HCT116 (cell line): ENCODE measurements around the gene MAML2. TPM values are rescaled to one million over a fixed set of nuclear protein-coding genes. Genes with fewer than 3 reads are reported as not detected.

Source experiments
- ATAC-seq: fragments of 200-7000 bp; cut with Tn5 transposase; 2 replicates; pipeline ENCODE4 v1.9.1; 2020; ENCODE audit warnings: mild to moderate bottlenecking, moderate library complexity
- BruUV-seq: library from RNA; stranded (reverse); fragments of 400-500 nt; replicated peaks from 2 replicates; lab custom pipeline; 2021; lab: Mats Ljungman, UMichigan
- CTCF ChIA-PET: fragments of 300-600 bp; sonication (Branson Sonifier 250); formaldehyde crosslinking; loops from one replicate; lab custom pipeline; 2021; ENCODE audit warnings: antibody characterized with exemption; lab: Charles Lee
- POLR2A ChIA-PET: fragments of 300-600, 350-600 bp; sonication (Branson Sonifier 250); formaldehyde crosslinking; loops from one replicate; lab custom pipeline; 2021; ENCODE audit warnings: antibody characterized with exemption; lab: Charles Lee
- RAD21 ChIA-PET, 2 experiments: fragments of 300-600 bp; sonication (Branson Sonifier 250); formaldehyde crosslinking; loops; one replicate each; lab custom pipeline; 2023; ENCODE audit warnings: low total read pairs in 2 of 2; ENCODE audit not compliant: uncharacterized antibody in 2 of 2, unreplicated experiment in 2 of 2, low non-redundant PET in 1 of 2; lab: Charles Lee
- DNase-seq: peaks from one replicate; pipeline ENCODE4 v3.0.0-alpha.2; 2010; ENCODE audit warnings: low read depth, low spot score
- H2AFZ ChIP-seq: fragments of 200-600 bp; shearing (Covaris generic), sonication (generic); 2 replicates; pipeline ENCODE4 v1.6.1; 2017; ENCODE audit warnings: low read depth, mixed run types, mixed read lengths, antibody characterized with exemption, low read length; ENCODE audit not compliant: poor library complexity, severe bottlenecking
- H3K27ac ChIP-seq: 2 replicates; pipeline ENCODE4 v1.5.1; 2012; ENCODE audit warnings: low read depth, low read length
- H3K27me3 ChIP-seq: fragments of 200-600 bp; sonication (generic); 2 replicates; pipeline ENCODE4 v1.6.1; 2016; ENCODE audit warnings: mixed run types, low read length, mixed read lengths; ENCODE audit not compliant: insufficient read depth
- H3K36me3 ChIP-seq, 2 experiments: fragments of 200-500 bp in 1 of 2; fragments of 200-600 bp in 1 of 2; sonication (Bioruptor generic) in 1 of 2; sonication (generic) in 1 of 2; 2 replicates each; pipeline versions ENCODE4 v1.5.1 to v1.6.1; 2014 to 2016; ENCODE audit warnings: low read length in 2 of 2, inconsistent platforms in 1 of 2, mixed read lengths in 1 of 2, mixed run types in 1 of 2; ENCODE audit not compliant: insufficient read depth in 2 of 2, control insufficient read depth in 1 of 2
- H3K4me1 ChIP-seq, 2 experiments: fragments of 200-600 bp in 1 of 2; sonication (generic) in 1 of 2; 2 replicates each; pipeline versions ENCODE4 v1.5.1 to v1.6.1; 2012 to 2017; ENCODE audit warnings: low read length in 2 of 2, inconsistent platforms in 1 of 2, mild to moderate bottlenecking in 1 of 2, mixed read lengths in 1 of 2, mixed run types in 1 of 2, moderate library complexity in 1 of 2; ENCODE audit not compliant: insufficient read depth in 2 of 2, control insufficient read depth in 1 of 2
- H3K4me2 ChIP-seq: fragments of 200-600 bp; sonication (generic); 2 replicates; pipeline ENCODE4 v1.6.1; 2017; ENCODE audit warnings: mixed run types, low read length, mixed read lengths
- H3K4me3 ChIP-seq, 2 experiments: fragments of 200-600 bp in 1 of 2; sonication (generic) in 1 of 2; replicated peaks in 1 of 2; 2 replicates each; pipeline ENCODE4 v1.5.1; 2011 to 2016; ENCODE audit warnings: low read length in 2 of 2, control low read depth in 1 of 2, low read depth in 1 of 2, mild to moderate bottlenecking in 1 of 2, mixed read lengths in 1 of 2, mixed run types in 1 of 2
- H3K79me2 ChIP-seq: fragments of 200-600 bp; sonication (generic); 2 replicates; pipeline ENCODE4 v1.6.1; 2017; ENCODE audit warnings: mild to moderate bottlenecking, mixed run types, low read length, moderate library complexity, mixed read lengths; ENCODE audit not compliant: insufficient read depth
- H3K9ac ChIP-seq: fragments of 200-600 bp; sonication (generic); 2 replicates; pipeline ENCODE4 v1.6.1; 2016; ENCODE audit warnings: low read length, mixed read lengths
- H3K9me2 ChIP-seq: fragments of 200-600 bp; sonication (generic), shearing (Covaris generic); 2 replicates; pipeline ENCODE4 v1.6.1; 2017; ENCODE audit warnings: mixed run types, mild to moderate bottlenecking, moderate library complexity; ENCODE audit not compliant: insufficient read depth
- H3K9me3 ChIP-seq, 2 experiments: fragments of 200-500 bp in 1 of 2; fragments of 200-600 bp in 1 of 2; sonication (Bioruptor generic) in 1 of 2; sonication (generic) in 1 of 2; 2 replicates each; pipeline ENCODE4 v1.6.1; 2014 to 2017; ENCODE audit warnings: low read length in 2 of 2, mixed read lengths in 2 of 2, inconsistent platforms in 1 of 2, low read depth in 1 of 2, mild to moderate bottlenecking in 1 of 2, mixed run types in 1 of 2, moderate library complexity in 1 of 2; ENCODE audit not compliant: control insufficient read depth in 1 of 2, insufficient read depth in 1 of 2
- H4K20me1 ChIP-seq: fragments of 200-600 bp; sonication (generic), shearing (Covaris generic); 2 replicates; pipeline ENCODE4 v1.6.1; 2017; ENCODE audit warnings: mixed run types, mild to moderate bottlenecking, moderate library complexity; ENCODE audit not compliant: insufficient read depth
- CBX3 ChIP-seq: IDR thresholded peaks from 2 replicates; pipeline ENCODE4 v1.6.1; 2012; ENCODE audit warnings: low read depth
- CEBPB ChIP-seq: IDR thresholded peaks from 2 replicates; pipeline ENCODE4 v1.6.1; 2012; ENCODE audit warnings: low read depth
- EGR1 ChIP-seq: IDR thresholded peaks from 2 replicates; pipeline ENCODE4 v1.6.1; 2012; ENCODE audit warnings: low read depth
- ELF1 ChIP-seq: IDR thresholded peaks from 2 replicates; pipeline ENCODE4 v1.6.1; 2012; ENCODE audit warnings: low read depth, borderline replicate concordance
- EZH2 ChIP-seq: fragments of 200-600 bp; sonication (generic); IDR thresholded peaks from 2 replicates; pipeline ENCODE4 v1.6.1; 2017; ENCODE audit warnings: antibody characterized with exemption, mixed run types
- EZH2phosphoT487 ChIP-seq: fragments of 200-600 bp; IDR thresholded peaks from 2 replicates; pipeline ENCODE4 v1.6.1; 2018; ENCODE audit warnings: antibody characterized with exemption, borderline replicate concordance
- FOSL1 ChIP-seq: IDR thresholded peaks from 2 replicates; pipeline ENCODE4 v1.6.1; 2012; ENCODE audit warnings: low read depth
- POLR2A ChIP-seq: IDR thresholded peaks from 2 replicates; pipeline ENCODE4 v1.7.0; 2011; ENCODE audit warnings: borderline replicate concordance; ENCODE audit not compliant: insufficient read depth, insufficient read length; ENCODE audit errors: extremely low read depth
- POLR2AphosphoS5 ChIP-seq: IDR thresholded peaks from 2 replicates; pipeline ENCODE4 v1.6.1; 2011; ENCODE audit warnings: mild to moderate bottlenecking, low read depth, low read length, moderate library complexity
- RAD21 ChIP-seq: IDR thresholded peaks from 2 replicates; pipeline ENCODE4 v1.6.1; 2012; ENCODE audit warnings: low read depth, mild to moderate bottlenecking
- SIN3A ChIP-seq: IDR thresholded peaks from 2 replicates; pipeline ENCODE4 v1.6.1; 2012; ENCODE audit warnings: low read depth
- SRF ChIP-seq: IDR thresholded peaks from 2 replicates; pipeline ENCODE4 v1.6.1; 2012; ENCODE audit warnings: low read depth
- TCF7L2 ChIP-seq: IDR thresholded peaks from 2 replicates; pipeline ENCODE4 v1.7.0; 2011; ENCODE audit warnings: borderline replicate concordance, inconsistent platforms; ENCODE audit not compliant: insufficient read depth, insufficient read length; ENCODE audit errors: extremely low read depth
- YY1 ChIP-seq: IDR thresholded peaks from 2 replicates; pipeline ENCODE4 v1.6.1; 2011; ENCODE audit warnings: low read length, low read depth, moderate library complexity, mild to moderate bottlenecking; ENCODE audit not compliant: insufficient replicate concordance; ENCODE audit errors: extremely low read depth
- ZFX ChIP-seq: fragments of 450-650 bp; IDR thresholded peaks from 2 replicates; pipeline ENCODE4 v1.6.1; 2017
- ZNF274 ChIP-seq: fragments of 200-500 bp; sonication (Bioruptor generic); IDR thresholded peaks from 2 replicates; pipeline ENCODE4 v1.6.1; 2014; ENCODE audit warnings: mild to moderate bottlenecking, low read depth, low read length, inconsistent platforms
- intact Hi-C: fragments of 100-400 bp; cut with micrococcal nuclease; formaldehyde crosslinking; loops from 2 replicates; pipeline ENCODE4 v1.10.0; 2022
- total RNA-seq: library from RNA; stranded (reverse); gene quantifications from one replicate; pipeline ENCODE4 v1.2.1, GENCODE V29; 2021; ENCODE audit not compliant: unreplicated experiment
- TF ChIP-seq, protein P1 (sequence below): IDR thresholded peaks from 2 replicates; pipeline ENCODE4 v1.6.1; 2012
- TF ChIP-seq, protein P2 (sequence below): IDR thresholded peaks from 2 replicates; pipeline ENCODE4 v1.6.1; 2012; ENCODE audit warnings: low read depth
- TF ChIP-seq, protein P3 (sequence below): IDR thresholded peaks from 2 replicates; pipeline ENCODE4 v1.6.1; 2011; ENCODE audit warnings: mild to moderate bottlenecking, low read length, moderate library complexity; ENCODE audit not compliant: insufficient replicate concordance; ENCODE audit errors: extremely low read depth
- TF ChIP-seq, protein P4 (sequence below): IDR thresholded peaks from 2 replicates; pipeline ENCODE4 v1.6.1; 2012

The MAML2 gene
- total RNA-seq, 1 experiment from 2014 or later = 2.6 TPM

DNA sequence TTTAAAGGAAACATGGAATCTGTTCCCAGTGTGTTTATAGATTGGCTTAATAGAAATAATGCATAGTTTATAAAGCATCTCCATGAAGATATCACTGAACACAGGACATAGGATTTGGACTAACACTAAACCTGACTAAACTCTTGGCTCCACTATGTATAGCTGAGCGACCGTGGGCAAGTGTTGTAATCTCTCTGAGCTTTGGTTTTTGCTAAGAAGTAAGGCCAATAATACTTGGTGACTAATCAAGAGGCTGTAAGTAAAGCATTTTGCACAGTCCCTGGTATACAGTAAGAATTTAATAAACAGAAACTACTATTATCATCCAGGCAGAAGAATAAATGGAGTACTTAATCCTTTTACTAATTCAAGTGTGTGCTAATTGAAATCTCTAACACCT is 293.6 kb downstream of the MAML2 start:
- ChIA-PET RAD21 (no interaction called here), CTCF (no interaction called here), POLR2A (no interaction called here)
- no peak overlapping the region for H3K9ac ChIP-seq
- no peaks in the 10 kb centered on the region for H3K9me2 ChIP-seq
- H3K79me2 ChIP-seq = no peaks in the 10 kb centered on the region
- H3K27ac ChIP-seq = no peak overlapping the region
- H4K20me1 ChIP-seq = no peaks in the 10 kb centered on the region
- H2AFZ ChIP-seq = no peak overlapping the region
- DNase-seq = no peak
- no peak for TF ChIP-seq EGR1
- no peak for TF ChIP-seq YY1
- no peak for TF ChIP-seq CBX3
- TF ChIP-seq ZFX = no peak
- no peak for TF ChIP-seq POLR2AphosphoS5
- no peak for TF ChIP-seq TCF7L2
- no peak for TF ChIP-seq CEBPB
- TF ChIP-seq EZH2 = no peak
- TF ChIP-seq, protein P1, sequence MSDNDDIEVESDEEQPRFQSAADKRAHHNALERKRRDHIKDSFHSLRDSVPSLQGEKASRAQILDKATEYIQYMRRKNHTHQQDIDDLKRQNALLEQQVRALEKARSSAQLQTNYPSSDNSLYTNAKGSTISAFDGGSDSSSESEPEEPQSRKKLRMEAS = no peak
- no peak for TF ChIP-seq SIN3A
- TF ChIP-seq, protein P2, sequence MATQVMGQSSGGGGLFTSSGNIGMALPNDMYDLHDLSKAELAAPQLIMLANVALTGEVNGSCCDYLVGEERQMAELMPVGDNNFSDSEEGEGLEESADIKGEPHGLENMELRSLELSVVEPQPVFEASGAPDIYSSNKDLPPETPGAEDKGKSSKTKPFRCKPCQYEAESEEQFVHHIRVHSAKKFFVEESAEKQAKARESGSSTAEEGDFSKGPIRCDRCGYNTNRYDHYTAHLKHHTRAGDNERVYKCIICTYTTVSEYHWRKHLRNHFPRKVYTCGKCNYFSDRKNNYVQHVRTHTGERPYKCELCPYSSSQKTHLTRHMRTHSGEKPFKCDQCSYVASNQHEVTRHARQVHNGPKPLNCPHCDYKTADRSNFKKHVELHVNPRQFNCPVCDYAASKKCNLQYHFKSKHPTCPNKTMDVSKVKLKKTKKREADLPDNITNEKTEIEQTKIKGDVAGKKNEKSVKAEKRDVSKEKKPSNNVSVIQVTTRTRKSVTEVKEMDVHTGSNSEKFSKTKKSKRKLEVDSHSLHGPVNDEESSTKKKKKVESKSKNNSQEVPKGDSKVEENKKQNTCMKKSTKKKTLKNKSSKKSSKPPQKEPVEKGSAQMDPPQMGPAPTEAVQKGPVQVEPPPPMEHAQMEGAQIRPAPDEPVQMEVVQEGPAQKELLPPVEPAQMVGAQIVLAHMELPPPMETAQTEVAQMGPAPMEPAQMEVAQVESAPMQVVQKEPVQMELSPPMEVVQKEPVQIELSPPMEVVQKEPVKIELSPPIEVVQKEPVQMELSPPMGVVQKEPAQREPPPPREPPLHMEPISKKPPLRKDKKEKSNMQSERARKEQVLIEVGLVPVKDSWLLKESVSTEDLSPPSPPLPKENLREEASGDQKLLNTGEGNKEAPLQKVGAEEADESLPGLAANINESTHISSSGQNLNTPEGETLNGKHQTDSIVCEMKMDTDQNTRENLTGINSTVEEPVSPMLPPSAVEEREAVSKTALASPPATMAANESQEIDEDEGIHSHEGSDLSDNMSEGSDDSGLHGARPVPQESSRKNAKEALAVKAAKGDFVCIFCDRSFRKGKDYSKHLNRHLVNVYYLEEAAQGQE = no peak
- no peak for TF ChIP-seq ELF1
- no peak for TF ChIP-seq RAD21
- no peak for TF ChIP-seq SRF
- TF ChIP-seq, protein P3, sequence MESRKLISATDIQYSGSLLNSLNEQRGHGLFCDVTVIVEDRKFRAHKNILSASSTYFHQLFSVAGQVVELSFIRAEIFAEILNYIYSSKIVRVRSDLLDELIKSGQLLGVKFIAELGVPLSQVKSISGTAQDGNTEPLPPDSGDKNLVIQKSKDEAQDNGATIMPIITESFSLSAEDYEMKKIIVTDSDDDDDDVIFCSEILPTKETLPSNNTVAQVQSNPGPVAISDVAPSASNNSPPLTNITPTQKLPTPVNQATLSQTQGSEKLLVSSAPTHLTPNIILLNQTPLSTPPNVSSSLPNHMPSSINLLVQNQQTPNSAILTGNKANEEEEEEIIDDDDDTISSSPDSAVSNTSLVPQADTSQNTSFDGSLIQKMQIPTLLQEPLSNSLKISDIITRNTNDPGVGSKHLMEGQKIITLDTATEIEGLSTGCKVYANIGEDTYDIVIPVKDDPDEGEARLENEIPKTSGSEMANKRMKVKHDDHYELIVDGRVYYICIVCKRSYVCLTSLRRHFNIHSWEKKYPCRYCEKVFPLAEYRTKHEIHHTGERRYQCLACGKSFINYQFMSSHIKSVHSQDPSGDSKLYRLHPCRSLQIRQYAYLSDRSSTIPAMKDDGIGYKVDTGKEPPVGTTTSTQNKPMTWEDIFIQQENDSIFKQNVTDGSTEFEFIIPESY = no peak
- TF ChIP-seq FOSL1 = no peak
- no peak for TF ChIP-seq POLR2A
- no peak for TF ChIP-seq ZNF274
- TF ChIP-seq EZH2phosphoT487 = no peak
- TF ChIP-seq, protein P4, sequence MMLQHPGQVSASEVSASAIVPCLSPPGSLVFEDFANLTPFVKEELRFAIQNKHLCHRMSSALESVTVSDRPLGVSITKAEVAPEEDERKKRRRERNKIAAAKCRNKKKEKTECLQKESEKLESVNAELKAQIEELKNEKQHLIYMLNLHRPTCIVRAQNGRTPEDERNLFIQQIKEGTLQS = no peak
- TF ChIP-seq, all 23 proteins: peak for 0
- no peaks in the 10 kb centered on the region for H3K9me3 ChIP-seq
- no peaks in the 10 kb centered on the region for H3K4me1 ChIP-seq
- no peaks in the 10 kb centered on the region for H3K27me3 ChIP-seq
- no peaks in the 10 kb centered on the region for H3K36me3 ChIP-seq
- ATAC-seq = no peak
- BruUV-seq = no TSS peak
- no peak overlapping the region for H3K4me3 ChIP-seq
- no peak overlapping the region for H3K4me2 ChIP-seq
- intact Hi-C loops = no loop called here
